Measurements from ENCODE around the gene LRCH4.
"Not testable (repeated sequence)": the region's sequence is repeated elsewhere in the genome, so short reads cannot be mapped to it uniquely, and the experiment has no call there.

The LRCH4 gene

GRCh38 chr7:100567031-100567730, 18.7 kb downstream of the LRCH4 start:
- DNase-seq: no peak

DNA sequence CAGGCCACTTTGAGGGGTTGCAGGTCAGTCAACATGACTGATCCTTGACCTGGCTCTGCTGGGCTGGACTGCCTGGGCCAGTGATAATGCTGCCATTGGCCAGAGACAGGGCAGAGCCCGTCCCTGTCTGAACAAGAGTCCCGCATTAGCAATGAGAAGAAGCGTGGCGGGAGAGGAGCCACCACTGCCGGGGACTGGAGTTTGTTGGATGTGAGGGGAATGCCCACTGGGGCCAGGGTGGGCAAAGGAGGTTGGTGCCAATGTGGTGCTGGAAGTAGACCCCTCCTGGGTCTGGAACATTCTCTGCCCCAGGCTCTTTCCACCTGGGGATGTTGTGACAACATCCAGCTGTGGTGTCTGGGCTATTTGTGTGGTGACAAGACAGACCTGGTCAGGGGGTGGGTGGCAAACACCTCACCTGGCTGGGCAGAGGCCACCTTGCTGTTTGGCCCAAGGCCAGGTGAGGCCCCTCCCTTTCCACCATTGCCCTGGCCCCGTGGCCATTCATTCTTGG, 19.9 kb downstream of the LRCH4 start:
- no peak for DNase-seq

DNA sequence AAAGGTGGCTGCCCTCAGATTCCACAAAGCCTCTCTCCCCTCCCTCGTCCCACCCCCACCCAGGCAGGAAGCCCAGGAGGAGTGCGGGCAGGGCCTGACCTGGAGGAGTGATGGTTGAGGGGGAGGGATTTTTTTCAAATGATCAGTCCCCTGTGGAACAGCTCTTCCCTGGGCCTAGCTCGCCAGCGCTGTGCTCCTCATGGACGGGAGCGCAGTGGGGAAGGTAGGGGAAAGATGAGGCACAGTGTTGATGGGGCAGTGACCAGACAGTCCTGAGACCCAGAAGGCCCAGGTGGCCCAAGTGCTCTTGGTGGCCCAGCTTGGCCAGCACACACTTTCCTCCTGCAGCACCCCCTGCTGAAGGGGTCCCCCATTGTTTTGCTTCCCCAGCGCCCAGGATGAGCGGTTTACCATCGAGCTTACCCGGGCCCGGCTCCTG, 20.8 kb downstream of the LRCH4 start:
- no peak for DNase-seq

- not testable (repeated sequence) for DNase-seq
These were observed 21.5 kb downstream of the LRCH4 start for GRCh38 chr7:100564405-100564804.

- DNase-seq: no peak
These were observed 22.0 kb downstream of the LRCH4 start for GRCh38 chr7:100563809-100564400.

DNA sequence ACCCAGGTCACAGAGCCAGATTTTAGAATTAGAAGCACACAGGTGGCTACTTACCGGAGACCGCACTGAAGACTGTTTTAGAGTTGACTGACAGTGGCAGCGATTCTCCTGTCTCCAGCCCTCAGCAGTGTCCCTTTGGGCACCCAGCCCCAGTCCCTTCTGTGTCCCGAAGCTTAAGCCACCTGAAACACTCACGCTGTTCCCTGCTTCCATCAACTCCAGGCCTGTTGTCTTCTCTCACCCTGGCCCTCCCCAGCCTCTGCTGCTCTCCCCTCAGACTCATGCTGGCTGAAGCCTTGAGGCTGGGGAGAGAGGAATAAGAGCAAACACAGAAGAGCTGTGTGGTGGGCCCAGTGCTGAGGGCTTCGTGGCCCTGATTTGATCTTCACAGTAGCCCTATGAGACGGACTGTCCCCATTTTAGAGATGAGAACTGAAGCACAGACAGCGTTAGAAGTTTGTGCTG, 22.8 kb downstream of the LRCH4 start:
- DNase-seq: no peak

DNA sequence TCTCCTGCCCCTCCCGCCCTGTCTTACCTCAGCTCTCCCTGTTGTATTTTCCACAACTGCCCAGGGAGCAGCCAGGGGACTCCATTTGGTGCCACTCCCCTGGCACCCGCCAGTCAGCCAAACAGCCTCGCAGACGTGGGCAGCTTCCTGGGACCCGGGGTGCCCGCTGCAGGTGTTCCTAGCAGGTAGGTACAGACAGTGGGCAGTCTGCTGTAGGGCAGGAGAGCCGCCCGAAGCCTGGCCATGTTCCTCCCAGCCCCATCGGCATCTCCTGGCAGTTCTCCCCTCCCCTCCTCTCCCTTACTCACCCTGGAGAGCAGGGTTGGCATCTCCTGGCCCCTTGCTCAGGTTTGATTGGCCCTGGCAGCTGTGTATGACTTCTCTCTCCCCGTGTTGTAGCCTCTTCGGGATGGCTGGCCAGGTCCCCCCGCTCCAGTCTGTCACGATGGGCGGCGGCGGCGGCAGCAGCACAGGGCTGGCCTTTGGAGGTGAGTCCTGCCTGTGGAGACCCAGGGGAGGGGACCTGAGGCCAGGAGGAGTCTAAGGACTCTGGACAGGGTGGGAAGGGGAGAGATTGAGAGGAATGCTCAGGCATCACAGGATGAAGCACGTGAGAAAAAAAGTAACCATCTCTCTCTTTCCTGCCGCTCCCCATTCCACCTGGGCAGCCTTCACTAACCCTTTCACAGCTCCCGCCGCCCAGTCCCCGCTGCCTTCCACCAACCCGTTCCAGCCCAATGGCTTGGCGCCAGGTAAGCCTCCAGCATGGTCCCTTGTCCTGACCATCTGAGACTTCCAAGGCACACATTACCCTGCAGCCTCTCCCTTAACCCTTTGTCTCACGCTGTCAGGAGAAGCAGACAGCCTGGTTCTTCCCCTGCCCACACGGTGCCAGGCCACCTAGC, 23.5 kb downstream of the LRCH4 start:
- DNase-seq: no peak

GRCh38 chr7:100561491-100562194, 24.3 kb downstream of the LRCH4 start:
- no peak for DNase-seq

DNA sequence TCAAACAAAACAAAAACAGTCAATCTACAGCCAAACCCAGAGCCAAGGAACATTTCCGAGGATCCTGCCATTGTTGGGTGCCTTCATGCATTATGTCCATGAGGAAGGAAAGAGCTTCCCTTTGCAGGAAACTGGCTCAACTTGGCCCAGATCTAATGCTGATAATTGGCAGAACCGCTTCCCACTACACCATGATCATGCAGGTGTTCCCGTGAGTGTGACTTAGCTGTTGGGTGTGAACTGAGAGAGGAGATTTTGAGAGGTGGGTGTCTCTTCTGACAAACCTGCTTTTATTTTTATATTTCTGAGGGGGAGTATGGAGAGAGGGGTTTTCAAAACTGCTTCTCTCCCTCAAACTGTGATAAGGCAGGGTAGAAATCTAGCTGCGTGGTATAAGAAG, 26.8 kb downstream of the LRCH4 start:
- DNase-seq: no peak

GRCh38 chr7:100556541-100556940, 29.4 kb downstream of the LRCH4 start:
- no peak for DNase-seq

DNA sequence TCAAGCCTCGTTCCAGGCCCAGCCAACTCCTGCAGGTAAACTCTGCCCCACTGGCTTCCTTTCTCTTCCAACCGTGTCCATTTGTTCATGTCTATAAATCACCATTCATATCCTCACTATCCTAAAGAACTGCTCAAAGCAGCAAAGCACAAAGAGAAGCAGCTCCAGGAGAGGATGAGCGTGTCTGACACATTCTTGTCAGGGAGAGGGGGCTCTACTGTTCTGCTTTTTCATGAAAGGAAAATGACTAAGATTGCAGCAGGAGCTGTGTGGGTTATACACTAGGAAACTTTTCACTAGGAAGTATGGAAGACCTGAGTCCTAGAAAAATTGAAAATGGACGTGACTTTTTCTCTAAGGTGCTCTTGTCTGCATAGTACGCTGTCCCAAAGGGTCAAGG, 30.2 kb downstream of the LRCH4 start:
- no peak for DNase-seq

DNA sequence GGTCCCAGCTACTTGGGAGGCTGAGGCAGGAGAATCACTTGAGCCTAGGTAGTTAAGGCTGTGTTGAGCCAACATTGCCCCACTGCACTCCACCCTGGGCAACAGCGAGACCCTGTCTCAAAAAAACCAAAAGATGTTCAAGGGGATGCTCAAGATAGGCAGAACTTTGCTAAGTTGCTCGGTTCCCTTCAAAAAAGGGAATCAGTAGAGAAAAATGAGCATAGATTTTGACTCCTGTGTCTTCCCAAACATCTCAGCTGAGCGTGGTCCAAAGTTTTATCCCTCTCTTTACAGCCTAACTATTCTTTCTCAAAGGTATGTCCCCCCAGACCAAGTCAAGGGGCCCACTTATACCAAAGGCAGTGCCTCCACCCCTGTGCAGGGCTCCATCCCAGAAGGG, 32.9 kb downstream of the LRCH4 start:
- DNase-seq: no peak

GRCh38 chr7:100552532-100552931, 33.4 kb downstream of the LRCH4 start:
- no peak for DNase-seq

GRCh38 chr7:100548446-100548845, 37.5 kb downstream of the LRCH4 start:
- DNase-seq: not testable (repeated sequence)

GRCh38 chr7:100547872-100548271, 38.1 kb downstream of the LRCH4 start:
- DNase-seq: no peak

- no peak for DNase-seq
These were observed 38.8 kb downstream of the LRCH4 start for GRCh38 chr7:100546926-100547800.

DNA sequence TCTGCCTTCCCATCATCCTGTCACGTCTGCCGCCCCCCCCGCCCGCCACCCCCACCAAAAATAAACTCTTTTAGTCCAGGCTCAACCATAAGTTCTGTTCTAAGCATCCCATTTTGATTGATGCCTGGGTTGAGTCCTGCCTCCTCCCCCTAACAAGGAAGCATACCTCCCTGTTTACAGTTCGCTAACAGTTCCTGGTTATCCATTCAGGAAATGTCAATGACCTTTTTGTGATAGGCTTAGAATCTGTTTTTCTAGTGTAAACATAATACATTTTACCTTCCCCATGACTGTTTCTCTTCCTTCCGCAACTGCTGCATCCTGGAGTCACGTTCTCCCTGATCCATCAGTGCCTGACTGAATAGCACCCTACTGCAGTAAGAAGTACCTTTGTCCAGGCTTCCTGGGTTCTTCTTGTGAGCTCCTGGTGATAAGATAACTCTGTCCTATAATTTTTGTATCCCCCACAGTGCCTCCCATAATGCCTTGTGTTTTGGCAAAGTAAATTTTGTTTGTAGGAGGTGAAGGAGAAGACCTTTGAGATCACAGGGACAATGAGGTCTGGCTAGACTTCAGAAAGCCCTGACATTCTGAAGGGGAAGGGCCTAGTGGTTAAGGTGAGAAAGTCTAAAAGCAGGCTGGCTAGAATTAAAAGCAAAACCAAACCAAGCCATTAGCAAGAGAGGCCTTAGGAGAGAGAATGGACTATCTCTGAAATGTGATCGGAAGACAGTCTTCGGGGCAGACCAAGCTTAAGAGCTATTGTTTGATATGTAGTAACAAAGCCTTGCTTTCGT, 39.6 kb downstream of the LRCH4 start:
- no peak for DNase-seq

GRCh38 chr7:100545360-100546128, 40.4 kb downstream of the LRCH4 start:
- DNase-seq: peak; percentile 39

GRCh38 chr7:100544967-100545359, 41.0 kb downstream of the LRCH4 start:
- no peak for DNase-seq

- DNase-seq: no peak
These were observed 41.5 kb downstream of the LRCH4 start for GRCh38 chr7:100544386-100544785.
